ENCODE measurements around the gene PRKCZ. TPM values are rescaled to one million over a fixed set of nuclear protein-coding genes. Genes with fewer than 3 reads are reported as not detected.

Gene PRKCZ
- total and polyA plus RNA-seq, 2 of the 4 experiments (the other 2 are of a cell fraction), result 2.0 to 3.5 TPM

GRCh38 chr1:2095981-2096736 lies 45.9 kb downstream of the PRKCZ start:
- Histone ChIP-seq H3K9ac (ENCODE audit: low read depth, low read length) (no peak overlapping the region), H2BK15ac (ENCODE audit: low read depth, low read length) (no peak overlapping the region), H3K18ac (ENCODE audit: low read depth, low read length) (no peak overlapping the region), H3K4me2 (ENCODE audit: low read depth, low read length) (no peak overlapping the region), H4K8ac (ENCODE audit: low read depth in 2 of 2, low read length in 2 of 2) (no peak overlapping the region), H3K9me1 (ENCODE audit: insufficient read depth, low read length) (no peaks in the 10 kb centered on the region), H3K79me1 (ENCODE audit: low read depth in 1 of 2, low read length in 2 of 2) (no peaks in the 10 kb centered on the region), H3K27me3 (ENCODE audit: control insufficient read depth, insufficient read depth, low read length) (peaks cover 12% of the 10 kb centered on the region), H2AK9ac (replicated peaks; ENCODE audit: low read depth, low read length, poor library complexity) (no peak overlapping the region), H3K14ac (replicated peaks; ENCODE audit: low read depth, low read length) (no peak overlapping the region), H4K5ac (ENCODE audit: low read depth, low read length) (no peak overlapping the region), H3K4me3 (ENCODE audit: insufficient read depth, low read depth, low read length) (no peak overlapping the region), H2BK20ac (ENCODE audit: low read depth, low read length) (no peak overlapping the region), H3K4ac (ENCODE audit: low read depth, low read length) (no peak overlapping the region), H2AFZ (replicated peaks; ENCODE audit: low read length, poor library complexity) (no peak overlapping the region), H2BK120ac (ENCODE audit: low read depth, low read length) (no peak overlapping the region), H3K9me3 (ENCODE audit: control insufficient read depth, insufficient read depth, low read length) (peaks cover 17% of the 10 kb centered on the region), H4K20me1 (ENCODE audit: insufficient read depth, low read length) (no peaks in the 10 kb centered on the region), H3K4me1 (ENCODE audit: control insufficient read depth, insufficient read depth, low read length) (peaks cover 3% of the 10 kb centered on the region; the same call in 1 of the 2 replicates), H4K91ac (ENCODE audit: insufficient read depth, low read depth, low read length) (no peak overlapping the region), H2AK5ac (ENCODE audit: low read depth, low read length) (no peak overlapping the region), H3K56ac (ENCODE audit: extremely low read depth, insufficient read depth, low read length) (no peak overlapping the region), H2BK5ac (ENCODE audit: low read depth, low read length, poor library complexity, severe bottlenecking) (no peak overlapping the region), H3K27ac (ENCODE audit: insufficient read depth, low read length) (no peak overlapping the region), H3K23ac (ENCODE audit: low read depth, low read length) (no peak overlapping the region), H3K36me3 (ENCODE audit: control insufficient read depth, insufficient read depth, low read length) (no peaks in the 10 kb centered on the region)
- no peak for TF ChIP-seq MAZ (IDR thresholded peaks at IDR 0.05; ENCODE audit: borderline replicate concordance, low read depth, low read length)
- no peak for TF ChIP-seq POLR2A (IDR thresholded peaks at IDR 0.05; ENCODE audit: low read depth, low read length)
- no peak for TF ChIP-seq BHLHE40 (IDR thresholded peaks at IDR 0.05; ENCODE audit: low read depth, low read length)
- no peak for TF ChIP-seq NFE2L2 (IDR thresholded peaks at IDR 0.05; ENCODE audit: low read depth, low read length)
- TF ChIP-seq CEBPB (IDR thresholded peaks at IDR 0.05; ENCODE audit: low read depth, low read length), result no peak
- no peak for TF ChIP-seq ELK1 (IDR thresholded peaks at IDR 0.05; ENCODE audit: borderline replicate concordance, low read depth, low read length)
- TF ChIP-seq RAD21 (IDR thresholded peaks at IDR 0.05; ENCODE audit: low read length), result no peak
- TF ChIP-seq MAFK (IDR thresholded peaks at IDR 0.05; ENCODE audit: low read depth, low read length), result no peak
- no peak for TF ChIP-seq SMC3 (IDR thresholded peaks at IDR 0.05; ENCODE audit: low read depth, low read length)
- TF ChIP-seq FOS (IDR thresholded peaks at IDR 0.05; ENCODE audit: low read depth, low read length), result no peak
- TF ChIP-seq USF2 (IDR thresholded peaks at IDR 0.05; ENCODE audit: low read depth, low read length), result no peak
- no peak for TF ChIP-seq CHD1 (IDR thresholded peaks at IDR 0.05; ENCODE audit: low read depth, low read length)
- TF ChIP-seq RCOR1 (IDR thresholded peaks at IDR 0.05; ENCODE audit: insufficient replicate concordance, low read length), result no peak
- no peak for TF ChIP-seq CTCF (conservative IDR thresholded peaks at IDR 0.05; ENCODE audit: low read depth, low read length)
- TF ChIP-seq RFX5 (IDR thresholded peaks at IDR 0.05; ENCODE audit: low read depth, low read length), result no peak
- 83% methylated on average over 27 of the region's 34 CpGs; no CpG with 5 or more reads in 1 of the 2 experiments for WGBS, 2 experiments (ENCODE audit: extremely low coverage in 2 of 2, insufficient read length in 1 of 2)
- ATAC-seq (ENCODE audit: low read depth), result no peak
- ChIA-PET POLR2A (ENCODE audit: unreplicated experiment) (no interaction called here), CTCF (interaction anchor here (0.9 kb wide), 2 partner anchors 37 to 78 kb away, joined by 3 read pairs; no protein-coding TSS in a partner anchor)
- no TSS peak for BruUV-seq (replicated peaks)
- no peak for DNase-seq
- in situ Hi-C loops (cut with MboI; ENCODE audit: low sequenced_read_pairs), result no loop called here
- intact Hi-C loops (cut with micrococcal nuclease), result no loop called here
- dilution Hi-C loops (cut with HindIII; ENCODE audit: low sequenced_read_pairs, unreplicated experiment), result no loop called here
